H1 (cell line): Measurements from ENCODE around the gene RASGRP3. TPM values are rescaled to one million over a fixed set of nuclear protein-coding genes. Genes with fewer than 3 reads are reported as not detected.

ENCODE experiments used
- JUN ChIP-seq: IDR thresholded peaks from 2 replicates; pipeline ENCODE4 v1.6.1; 2011; ENCODE audit warnings: low read depth, mild to moderate bottlenecking, improper control_type of control experiment, low read length
- RAD21 ChIP-seq, 2 experiments: IDR thresholded peaks in 1 of 2; conservative IDR thresholded peaks in 1 of 2; 2 replicates each; pipeline ENCODE4 v1.6.1; 2011; ENCODE audit warnings: low read depth in 2 of 2, low read length in 2 of 2, improper control_type of control experiment in 1 of 2, inconsistent platforms in 1 of 2, mild to moderate bottlenecking in 1 of 2, moderate library complexity in 1 of 2
- TAF7 ChIP-seq: optimal IDR thresholded peaks from 2 replicates; pipeline ENCODE3; 2011; ENCODE audit warnings: low read depth, mild to moderate bottlenecking, inconsistent platforms, low read length, moderate library complexity, borderline replicate concordance
- polyA plus RNA-seq, 7 experiments: library from polyadenylated mRNA; depleted of rRNA in 3 of 7; stranded (reverse) in 5 of 7; unstranded in 2 of 7; fragments of >200 nt in 5 of 7; fragments of 200-250 nt in 2 of 7; gene quantifications; 1 replicate in 5 of 7; 2 replicates in 1 of 7; 4 replicates in 1 of 7; pipeline versions ENCODE4 v1.2.1 to v1.2.3, GENCODE V29; 2011 to 2013; ENCODE audit warnings: missing spikeins in 2 of 7, mixed read lengths in 2 of 7
- total RNA-seq: library from RNA; stranded (reverse); fragmentation: NEBNext Ultra II Directional; extraction: Animal tissue kit (Norgen Biotek cat#: 25700); gene quantifications from 2 replicates; pipeline ENCODE4 v1.2.1, GENCODE V29; 2021
- TF ChIP-seq, protein P1 (sequence below), 3 experiments: IDR thresholded peaks; 1 replicate in 2 of 3; 2 replicates in 1 of 3; pipeline versions ENCODE4 v1.5.1 to v1.6.1; 2011; ENCODE audit warnings: low read length in 3 of 3, mild to moderate bottlenecking in 3 of 3, inconsistent platforms in 2 of 3, low read depth in 1 of 3, moderate library complexity in 1 of 3; ENCODE audit not compliant: insufficient read depth in 1 of 3; ENCODE audit errors: control extremely low read depth in 1 of 3

The RASGRP3 gene
- total and polyA plus RNA-seq, 2 of the 8 experiments (the other 6 are each of a cell fraction or from before 2014, with no cell fraction given) = 0.06 TPM; not detected in 1

DNA sequence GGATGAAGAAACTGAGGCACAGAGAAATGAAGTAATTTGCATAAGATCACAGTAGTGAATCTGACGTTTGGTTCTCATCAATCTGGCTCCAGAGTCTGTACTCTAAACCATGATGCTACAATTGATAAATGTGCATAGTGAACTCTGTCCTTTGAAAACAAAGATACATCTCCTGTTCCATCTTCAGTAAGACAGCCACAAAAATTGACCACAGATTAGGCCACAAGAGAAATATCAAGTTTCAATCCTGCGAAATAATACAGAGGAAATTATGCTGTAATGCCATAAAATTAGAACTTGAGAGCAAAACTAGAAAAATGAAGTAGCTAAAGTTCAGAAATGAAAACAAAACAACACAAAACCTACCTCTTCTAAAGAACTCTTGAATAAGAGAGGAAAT lies 94.2 kb downstream of the RASGRP3 start (continued):
- TF ChIP-seq JUN (no peak), RAD21 (IDR thresholded peaks at IDR 0.05 in 1 of 2, conservative IDR thresholded peaks at IDR 0.05 in 1 of 2; ENCODE audit: low read depth in 2 of 2, low read length in 2 of 2) (no peak), TAF7 (no peak)
- TF ChIP-seq, protein P1, sequence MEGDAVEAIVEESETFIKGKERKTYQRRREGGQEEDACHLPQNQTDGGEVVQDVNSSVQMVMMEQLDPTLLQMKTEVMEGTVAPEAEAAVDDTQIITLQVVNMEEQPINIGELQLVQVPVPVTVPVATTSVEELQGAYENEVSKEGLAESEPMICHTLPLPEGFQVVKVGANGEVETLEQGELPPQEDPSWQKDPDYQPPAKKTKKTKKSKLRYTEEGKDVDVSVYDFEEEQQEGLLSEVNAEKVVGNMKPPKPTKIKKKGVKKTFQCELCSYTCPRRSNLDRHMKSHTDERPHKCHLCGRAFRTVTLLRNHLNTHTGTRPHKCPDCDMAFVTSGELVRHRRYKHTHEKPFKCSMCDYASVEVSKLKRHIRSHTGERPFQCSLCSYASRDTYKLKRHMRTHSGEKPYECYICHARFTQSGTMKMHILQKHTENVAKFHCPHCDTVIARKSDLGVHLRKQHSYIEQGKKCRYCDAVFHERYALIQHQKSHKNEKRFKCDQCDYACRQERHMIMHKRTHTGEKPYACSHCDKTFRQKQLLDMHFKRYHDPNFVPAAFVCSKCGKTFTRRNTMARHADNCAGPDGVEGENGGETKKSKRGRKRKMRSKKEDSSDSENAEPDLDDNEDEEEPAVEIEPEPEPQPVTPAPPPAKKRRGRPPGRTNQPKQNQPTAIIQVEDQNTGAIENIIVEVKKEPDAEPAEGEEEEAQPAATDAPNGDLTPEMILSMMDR (IDR thresholded peaks at IDR 0.05; ENCODE audit: control extremely low read depth in 1 of 3, insufficient read depth in 1 of 3, low read depth in 1 of 3, low read length in 3 of 3) = no peak
